Activated T-helper 1 cell treated with Interleukin-2 at 50 U/mL for 16 hours (primary cell): ENCODE data around the gene CHMP2B.
A peak's percentile ranks its signal among the peaks of the same experiment; 100 is the strongest.
"Not testable (repeated sequence)": the region's sequence is repeated elsewhere in the genome, so short reads cannot be mapped to it uniquely, and the experiment has no call there.

ENCODE experiments used
- DNase-seq: peaks from one replicate; pipeline ENCODE4 v3.0.0-alpha.2; 2020; ENCODE audit warnings: low read depth

The CHMP2B gene

DNA sequence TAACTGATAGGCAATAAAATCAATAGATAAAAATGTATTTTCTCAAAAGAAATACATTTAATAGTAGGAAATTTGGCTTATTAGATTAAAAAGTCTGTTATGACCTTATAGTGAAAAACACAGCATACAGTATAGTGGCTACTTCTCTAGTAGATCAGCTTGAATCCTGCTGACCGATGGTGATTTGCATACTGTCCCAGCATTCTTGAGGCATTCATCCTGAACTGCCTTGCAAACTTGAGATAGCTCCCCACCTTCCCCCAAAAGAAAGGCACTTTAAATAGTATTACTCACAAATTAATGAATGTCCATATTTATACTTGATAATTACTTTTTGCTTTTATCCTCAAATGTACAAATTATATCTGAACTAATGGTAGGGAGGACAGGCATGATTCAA lies 6.7 kb downstream of the CHMP2B start:
- no peak for DNase-seq

DNA sequence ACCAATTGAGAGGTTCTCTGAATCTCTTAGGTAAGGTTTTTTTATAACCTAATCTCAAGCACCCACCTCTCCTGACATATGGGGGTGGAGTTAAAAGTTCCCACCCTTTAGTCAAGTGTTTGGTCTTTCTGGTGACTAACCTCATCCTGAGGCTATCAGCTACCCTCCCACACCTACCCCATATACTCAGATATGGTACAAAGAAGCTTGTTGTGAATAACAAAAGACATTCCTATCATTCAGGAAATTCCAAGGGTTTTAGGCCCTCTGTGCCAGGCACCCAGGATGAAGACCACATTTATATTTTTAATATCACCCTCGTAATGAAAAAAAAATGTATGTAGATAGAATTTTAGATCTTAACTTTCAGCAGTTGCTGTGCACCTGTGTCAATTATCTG lies 9.0 kb downstream of the CHMP2B start:
- no peak for DNase-seq

DNA sequence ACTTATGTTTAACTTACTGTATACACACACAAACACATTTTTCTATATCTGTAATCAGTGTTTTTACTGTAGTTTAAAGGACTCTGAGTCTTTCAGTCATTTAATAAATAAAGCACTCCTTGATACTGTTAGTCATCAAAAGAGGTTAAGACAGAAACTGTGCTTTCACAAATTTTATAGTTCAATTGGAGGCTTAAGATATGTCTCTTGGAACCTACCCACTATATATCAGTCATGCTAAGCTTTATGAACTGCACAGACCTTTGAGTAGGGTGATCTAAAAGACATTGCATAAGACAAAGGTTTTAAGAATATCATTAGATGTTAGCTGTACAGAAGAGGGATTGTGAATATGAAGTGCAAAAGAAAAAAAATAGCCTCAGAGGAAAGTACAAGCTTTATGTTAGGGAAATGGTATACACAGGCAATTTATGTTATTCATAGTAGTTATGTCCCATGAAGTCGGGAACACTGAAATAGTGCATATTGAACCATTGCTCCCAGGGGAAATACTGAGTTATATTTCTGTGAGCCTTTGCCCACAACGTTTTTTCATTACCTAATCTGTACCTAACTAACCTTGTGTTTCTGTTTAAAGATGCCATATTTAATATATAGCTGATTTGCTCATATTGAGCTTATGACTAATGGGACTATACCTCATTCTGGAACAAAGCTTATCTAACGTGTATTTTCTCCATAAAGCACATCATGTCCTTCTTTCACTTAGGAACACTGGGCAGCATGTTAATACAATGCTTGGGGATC lies 19.7 kb downstream of the CHMP2B start:
- no peak for DNase-seq

DNA sequence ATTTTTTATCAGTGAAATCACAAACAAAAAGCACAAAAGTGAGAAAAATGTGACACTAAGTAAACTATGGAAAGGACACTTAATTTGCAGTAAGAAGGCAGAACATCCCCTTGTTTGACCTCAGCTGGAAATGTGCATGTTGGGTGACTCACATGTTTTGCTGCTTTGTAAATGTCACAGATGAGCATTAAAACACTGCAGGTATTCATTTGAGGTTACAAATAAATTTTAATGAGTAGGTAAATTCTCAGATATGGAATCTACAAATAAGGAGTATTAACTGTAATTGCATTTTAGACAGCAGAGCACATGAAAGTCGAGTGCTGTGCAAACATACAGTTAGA lies 20.3 kb downstream of the CHMP2B start:
- DNase-seq, result no peak

DNA sequence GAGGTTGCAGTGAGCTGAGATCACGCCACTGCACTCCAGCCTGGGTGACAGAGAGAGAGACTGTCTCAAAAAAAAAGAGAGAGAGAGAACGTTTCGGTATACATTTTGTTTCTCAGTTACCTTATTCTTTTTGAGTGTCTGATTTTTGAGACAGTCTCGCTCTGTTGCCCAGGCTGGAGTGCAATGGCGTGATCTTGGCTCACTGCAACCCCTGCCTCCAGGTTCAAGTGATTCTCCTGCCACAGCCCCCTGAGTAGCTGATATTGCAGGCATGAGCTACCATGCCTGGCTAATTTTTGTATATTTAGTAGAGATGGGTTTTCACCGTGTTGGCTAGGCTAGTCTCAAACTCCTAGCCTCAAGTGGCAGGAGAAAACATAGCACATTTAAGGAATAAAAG lies 21.1 kb downstream of the CHMP2B start:
- DNase-seq, result not testable (repeated sequence)

DNA sequence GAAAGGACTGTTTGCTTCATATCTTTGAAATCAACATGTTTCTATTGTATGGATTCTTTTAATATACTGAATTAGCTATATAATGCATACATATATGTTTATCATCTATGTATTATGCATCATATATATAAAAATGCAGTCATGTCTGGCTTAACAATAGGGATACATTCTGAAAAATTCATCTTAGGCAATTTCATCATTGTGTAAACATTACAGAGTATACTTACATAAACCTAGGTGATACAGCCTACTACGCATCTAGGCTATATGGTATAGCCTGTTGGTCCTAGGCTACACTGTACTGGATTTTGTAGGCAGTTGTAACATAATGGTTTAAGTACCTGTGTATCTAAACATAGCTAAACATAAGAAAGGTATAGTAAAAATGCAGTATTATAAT lies 21.7 kb downstream of the CHMP2B start:
- no peak for DNase-seq

DNA sequence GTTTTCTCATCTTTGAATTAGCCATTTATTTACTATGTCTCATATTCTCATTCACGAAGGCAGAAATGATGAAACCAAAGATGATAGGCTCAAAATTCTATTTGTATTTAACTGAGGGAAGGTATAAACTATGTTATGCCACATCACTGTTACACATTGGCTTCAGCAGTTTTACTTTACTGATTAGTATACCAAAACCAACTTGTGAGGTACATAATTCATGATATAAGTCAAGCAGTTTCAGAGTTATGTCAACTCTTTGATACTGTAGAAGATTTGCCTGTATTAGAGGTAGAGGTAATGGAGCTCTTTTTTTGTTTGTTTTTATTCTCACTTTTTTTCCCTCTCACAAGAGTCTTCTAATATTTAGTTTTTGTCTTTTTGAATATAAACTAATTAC lies 22.9 kb downstream of the CHMP2B start:
- no peak for DNase-seq

DNA sequence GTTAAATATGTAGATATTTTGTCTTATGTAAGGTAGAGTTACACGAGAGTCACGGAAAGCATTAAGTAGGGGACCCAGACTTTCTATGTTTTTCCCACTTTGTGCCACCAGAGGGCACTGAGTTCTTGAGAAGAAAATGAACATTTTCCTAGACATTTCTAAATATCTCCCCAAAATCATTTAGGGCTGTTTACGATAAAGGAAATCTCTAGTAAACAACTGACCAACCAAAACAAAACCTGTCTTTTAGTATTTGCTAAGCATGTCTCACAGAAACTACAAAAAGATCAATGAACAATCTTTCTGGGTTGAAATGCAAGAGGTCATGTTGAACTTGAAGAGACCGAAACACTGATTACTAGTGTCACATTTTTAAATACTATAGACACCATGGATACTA lies 33.2 kb downstream of the CHMP2B start:
- DNase-seq, result peak; percentile 1

DNA sequence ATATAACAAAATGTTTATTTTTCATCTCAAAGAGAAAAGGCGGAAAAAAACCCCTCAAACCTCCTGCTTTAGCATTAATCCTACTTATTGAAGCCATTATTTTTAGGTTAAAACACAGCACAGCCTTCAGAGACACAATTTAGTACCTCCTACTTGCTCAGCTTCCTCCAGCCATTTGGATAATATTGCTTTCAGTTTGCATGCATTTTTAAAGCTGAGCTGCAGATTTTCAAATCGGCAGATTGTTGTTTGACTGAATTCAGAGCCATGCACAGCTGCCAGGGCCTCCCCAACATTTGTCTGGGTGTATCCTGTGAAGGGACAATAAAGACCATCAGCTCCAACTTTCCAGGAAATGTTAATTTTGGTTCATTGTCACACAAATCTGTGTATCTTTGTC lies 34.8 kb downstream of the CHMP2B start:
- no peak for DNase-seq

DNA sequence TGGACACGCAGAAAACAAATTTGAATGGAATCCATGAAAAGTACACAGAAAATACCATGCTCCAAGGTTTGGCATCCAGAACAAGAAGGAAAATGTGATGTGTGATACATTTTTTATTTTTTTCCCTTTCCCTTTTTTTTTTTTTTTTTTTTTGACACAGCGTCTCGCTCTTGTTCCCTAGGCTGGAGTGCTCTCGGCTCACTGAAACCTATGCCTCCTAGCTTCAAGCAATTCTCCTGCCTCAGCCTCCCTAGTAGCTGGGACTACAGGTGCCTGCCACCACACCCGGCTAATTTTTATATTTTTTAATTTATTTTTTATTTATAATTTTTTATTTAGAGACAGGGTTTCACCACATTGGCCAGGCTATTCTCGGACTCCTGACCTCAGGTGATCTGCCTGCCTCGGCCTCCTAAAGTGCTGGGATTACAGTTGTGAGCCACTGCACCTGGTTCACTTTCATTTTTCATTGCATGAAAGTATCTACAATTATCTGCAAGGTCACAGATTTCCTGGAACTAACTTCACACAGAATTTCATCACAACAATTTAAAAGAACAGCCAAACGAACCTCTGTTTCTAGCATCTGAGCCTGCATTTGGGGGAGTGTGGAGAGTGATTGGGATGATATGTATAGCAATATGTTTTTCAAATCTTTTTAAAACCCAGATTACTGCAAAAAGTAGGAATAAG lies 41.0 kb downstream of the CHMP2B start:
- no peak for DNase-seq

DNA sequence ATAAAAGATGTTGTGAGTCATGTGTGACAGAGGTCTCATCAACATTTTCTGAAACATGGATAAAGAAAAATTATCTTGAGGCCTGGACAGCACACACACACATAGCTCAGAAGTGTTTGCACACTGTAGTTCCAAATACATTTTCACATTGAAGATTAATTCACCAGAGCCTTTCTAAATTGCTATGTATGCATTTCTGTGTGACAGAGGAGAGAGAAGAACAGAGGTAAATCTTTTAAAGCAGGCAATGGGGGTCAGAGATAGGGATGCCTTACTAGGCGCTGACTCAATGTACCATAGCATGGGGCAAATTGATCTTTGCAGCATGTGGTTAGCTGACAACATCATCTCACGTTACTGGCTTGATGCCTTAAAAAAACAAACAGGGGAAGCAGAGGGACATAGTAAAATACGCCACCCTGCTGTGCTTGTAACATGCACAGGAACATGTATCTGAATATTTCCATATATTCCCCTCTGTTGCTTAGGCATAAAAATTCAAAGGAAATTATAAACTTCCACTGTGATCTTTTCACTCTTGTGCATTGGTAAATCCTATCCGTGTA lies 41.6 kb downstream of the CHMP2B start:
- DNase-seq, result no peak

DNA sequence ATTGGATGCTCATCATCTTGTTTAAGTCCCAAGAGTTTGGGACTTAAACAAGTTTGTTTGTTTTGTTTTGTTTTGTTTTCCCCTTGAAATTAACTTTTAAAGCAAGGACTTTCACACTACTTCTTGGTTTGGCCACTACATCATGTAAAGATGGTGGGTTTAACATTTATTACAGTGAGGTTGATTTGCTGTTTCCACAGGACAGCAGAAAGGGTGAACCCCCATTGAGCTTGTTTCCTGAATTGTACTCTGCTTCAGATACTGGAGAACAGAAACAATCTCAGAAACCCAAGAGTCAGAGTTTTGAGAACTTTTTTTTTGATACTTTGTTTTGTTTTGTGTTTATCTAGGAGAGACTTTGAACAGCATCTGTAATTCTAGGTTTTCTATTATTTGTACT lies 42.6 kb downstream of the CHMP2B start:
- no peak for DNase-seq

DNA sequence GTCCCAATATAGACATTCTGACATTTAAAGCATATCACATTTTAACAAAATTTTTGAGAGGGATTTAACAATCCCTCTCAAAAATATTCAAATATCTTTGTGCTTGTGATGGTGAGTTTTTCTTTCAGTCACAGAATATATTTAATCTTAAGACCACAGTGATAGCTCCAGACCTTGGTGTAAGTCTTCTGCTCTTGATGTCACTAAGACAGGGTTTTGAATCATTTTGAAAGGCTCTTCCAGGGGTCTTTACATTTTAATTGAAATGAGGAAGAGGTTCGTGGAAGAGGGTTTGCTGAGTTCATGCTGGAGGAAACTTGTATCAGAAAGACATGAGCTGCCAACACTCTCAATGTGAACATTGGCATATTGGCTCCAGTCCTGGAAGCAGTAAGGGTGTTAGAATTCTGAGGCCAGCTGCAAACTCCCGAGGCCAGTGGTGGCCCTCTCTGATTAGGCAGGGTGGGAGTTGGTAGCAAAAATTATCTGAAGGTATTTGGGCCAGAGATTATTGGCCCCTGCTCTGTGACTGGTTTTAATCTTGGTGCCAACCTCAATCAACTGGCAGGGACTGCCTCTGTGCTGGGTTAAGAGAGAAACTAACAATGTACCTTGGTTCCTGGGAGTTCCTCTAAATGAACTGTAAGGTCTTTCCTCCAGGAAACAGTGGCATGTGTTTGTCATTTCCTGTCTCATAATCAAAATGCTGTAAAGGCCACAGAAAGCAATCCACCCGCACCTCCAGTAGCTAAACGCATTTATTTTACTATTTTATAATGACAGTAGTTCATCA lies 44.0 kb downstream of the CHMP2B start:
- no peak for DNase-seq

DNA sequence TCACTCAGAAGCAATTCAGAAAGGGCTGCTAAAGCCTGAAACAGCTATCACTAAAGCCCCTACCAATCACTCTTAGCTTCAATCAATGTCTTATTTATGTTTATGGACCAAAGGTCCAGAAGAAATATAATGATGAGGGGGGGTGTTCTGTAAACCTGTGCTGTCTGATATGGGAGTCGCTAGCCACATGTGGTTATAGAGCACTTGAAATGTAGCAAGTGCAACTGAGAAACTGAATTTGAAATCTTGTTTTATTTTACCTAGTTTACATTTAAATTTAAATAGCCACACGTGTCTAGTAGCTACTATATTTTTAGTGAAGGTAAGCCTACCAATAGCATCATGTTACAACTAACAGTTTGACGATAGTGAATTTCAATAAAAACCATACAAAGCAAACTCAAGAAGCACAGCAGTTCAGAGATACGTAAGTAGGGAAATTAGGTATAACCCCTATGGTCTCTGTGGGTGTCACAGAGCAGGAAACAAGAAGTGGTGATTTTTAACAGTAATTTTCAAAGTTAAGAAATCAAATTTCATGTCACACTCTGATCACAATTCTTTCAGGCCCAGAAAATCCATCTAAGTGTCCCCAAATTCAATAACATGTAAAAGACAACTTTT lies 45.7 kb downstream of the CHMP2B start:
- no peak for DNase-seq

DNA sequence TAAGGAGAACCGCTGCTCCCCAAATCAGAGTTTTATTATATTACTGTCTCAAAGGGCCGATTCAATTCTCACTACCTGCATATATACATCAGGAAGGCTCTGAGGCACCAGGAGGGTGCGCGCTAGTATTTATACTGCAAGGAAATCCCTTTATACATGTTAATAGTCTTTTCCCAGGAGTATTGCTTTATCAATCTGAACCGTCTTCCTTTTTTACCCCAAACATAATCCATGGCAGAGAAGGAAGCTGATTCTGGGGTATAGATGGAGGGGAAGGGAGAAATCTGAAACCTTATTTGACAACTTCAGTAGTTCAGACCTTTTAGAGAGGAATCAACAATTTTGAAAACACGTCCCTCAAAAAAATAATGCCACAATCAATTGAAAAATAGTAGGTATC lies 49.4 kb downstream of the CHMP2B start, which contains the start of gene POU1F1:
TSS of gene POU1F1 (minus strand) at position 101 of the 400 bp plus-strand sequence. CDS start 122 bp downstream, outside the sequence.
- DNase-seq, result no peak

DNA sequence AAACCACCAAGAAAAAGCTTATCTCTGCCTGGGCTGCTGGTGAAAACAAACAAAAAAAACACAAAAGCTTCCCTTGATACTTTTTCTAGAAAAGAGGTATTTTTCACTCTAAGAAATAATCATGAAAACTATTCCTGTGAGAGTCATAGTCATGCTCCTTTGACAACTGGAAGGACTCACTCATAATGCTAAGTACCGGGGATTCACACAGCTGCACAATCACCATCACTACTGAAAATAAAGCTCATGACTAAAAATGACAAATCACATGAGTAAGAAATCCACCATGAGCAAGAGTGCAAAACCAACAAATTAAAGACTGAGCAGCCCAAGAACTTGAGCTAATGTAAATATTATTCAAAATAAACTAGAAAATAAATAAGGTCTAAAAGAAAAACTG lies 59.9 kb downstream of the CHMP2B start:
- no peak for DNase-seq

DNA sequence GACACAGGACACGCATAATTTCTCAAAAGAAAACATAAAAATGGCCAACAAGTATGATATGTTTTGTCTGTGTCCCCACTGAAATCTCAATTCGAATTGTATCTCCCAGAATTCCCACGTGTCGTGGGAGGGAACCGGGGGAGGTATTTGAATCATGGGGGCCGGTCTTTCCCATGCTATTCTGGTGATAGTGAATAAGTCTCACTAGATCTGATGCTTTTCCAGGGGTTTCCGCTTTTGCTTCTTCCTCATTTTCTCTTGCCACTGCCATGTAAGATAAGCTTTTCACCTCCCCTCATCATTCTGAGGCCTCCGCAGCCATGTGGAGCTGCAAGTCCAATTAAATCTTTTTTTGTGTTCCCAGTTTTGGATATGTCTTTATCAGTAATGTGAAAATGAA lies 61.3 kb downstream of the CHMP2B start:
- DNase-seq, result no peak

DNA sequence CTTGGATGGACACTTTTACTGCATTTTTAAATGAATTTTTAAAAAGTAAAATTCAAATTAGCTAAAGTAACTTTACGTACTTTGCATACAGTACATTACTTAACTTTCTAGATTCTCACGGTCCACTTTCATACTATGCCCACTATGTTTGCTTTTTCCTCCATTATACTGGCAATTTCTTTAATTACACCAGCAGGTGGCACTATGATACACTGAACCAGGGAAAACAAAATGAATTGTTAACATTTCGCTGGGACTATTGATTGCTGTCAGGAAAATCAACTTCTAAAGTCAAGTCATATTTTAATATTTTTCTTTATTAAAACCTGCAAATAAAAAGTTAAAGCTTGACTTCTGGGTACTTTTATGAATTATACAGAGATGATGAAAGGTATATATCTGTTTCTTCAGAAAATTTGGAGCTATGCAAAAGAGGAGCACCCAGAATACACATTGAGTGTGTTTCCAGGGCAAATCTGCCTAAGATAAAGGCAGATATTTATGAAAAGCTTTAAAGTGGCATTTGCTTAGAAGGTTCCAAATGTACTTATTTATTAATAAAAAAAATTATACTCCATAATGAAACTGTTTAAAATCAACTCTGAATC lies 71.1 kb downstream of the CHMP2B start:
- DNase-seq, result no peak

DNA sequence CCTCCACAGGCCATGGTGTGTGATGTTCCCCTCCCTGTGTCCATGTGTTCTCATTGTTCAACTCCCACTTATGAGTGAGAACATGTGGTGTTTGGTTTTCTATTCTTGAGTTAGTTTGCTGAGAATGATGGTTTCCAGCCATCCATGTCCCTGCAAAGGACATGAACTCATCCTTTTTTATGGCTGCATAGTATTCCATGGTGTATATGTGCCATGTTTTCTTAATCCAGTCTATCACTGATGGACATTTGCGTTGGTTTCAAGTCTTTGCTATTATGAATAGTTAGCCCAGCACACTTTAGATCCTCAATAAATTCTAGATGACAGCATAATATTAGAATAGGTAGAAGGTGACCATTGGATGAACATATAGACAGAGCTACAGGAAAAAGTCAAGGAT lies 77.9 kb downstream of the CHMP2B start:
- DNase-seq, result not testable (repeated sequence)
